Progenitor cell of endocrine pancreas (in vitro differentiated cells): ENCODE measurements around the gene ALLC. TPM values are rescaled to one million over a fixed set of nuclear protein-coding genes. Genes with fewer than 3 reads are reported as not detected.
"Not testable (repeated sequence)": the region's sequence is repeated elsewhere in the genome, so short reads cannot be mapped to it uniquely, and the experiment has no call there.

Experiments used
- DNase-seq: peaks from one replicate; pipeline ENCODE4 v3.0.0; 2021; ENCODE audit warnings: low spot score; ENCODE audit not compliant: unreplicated experiment
- H3K27ac Mint-ChIP-seq: 2 replicates; pipeline ENCODE4 v1.8.0; 2021; ENCODE audit warnings: mild to moderate bottlenecking, moderate library complexity, mixed read lengths
- H3K27me3 Mint-ChIP-seq: 2 replicates; pipeline ENCODE4 v1.8.0; 2021; ENCODE audit warnings: mixed read lengths
- H3K36me3 Mint-ChIP-seq: 2 replicates; pipeline ENCODE4 v1.8.0; 2022; ENCODE audit warnings: mixed read lengths; ENCODE audit not compliant: insufficient read depth
- H3K4me1 Mint-ChIP-seq: 2 replicates; pipeline ENCODE4 v1.8.0; 2021; ENCODE audit warnings: low read depth, mixed read lengths
- H3K4me3 Mint-ChIP-seq: 2 replicates; pipeline ENCODE4 v1.8.0; 2021; ENCODE audit warnings: low read depth, mild to moderate bottlenecking, moderate library complexity, mixed read lengths
- H3K9me3 Mint-ChIP-seq: 2 replicates; pipeline ENCODE4 v1.8.0; 2021; ENCODE audit warnings: low read depth, mixed read lengths
- CTCF ChIP-seq: fragments of 200-600 bp; sonication (generic); IDR thresholded peaks from one replicate; pipeline ENCODE4 v1.5.0; 2021; ENCODE audit warnings: antibody characterized with exemption, mild to moderate bottlenecking; ENCODE audit not compliant: unreplicated experiment
- total RNA-seq: library from RNA; stranded (reverse); gene quantifications from 2 replicates; pipeline ENCODE4 v1.2.1, GENCODE V29; 2021

ALLC gene
- total RNA-seq, 1 donor from 2014 or later: not detected

- no peaks in the 10 kb centered on the region for H3K36me3 Mint-ChIP-seq
- H3K27me3 Mint-ChIP-seq: peaks cover 19% of the 10 kb centered on the region
- no peaks in the 10 kb centered on the region for H3K4me1 Mint-ChIP-seq
- TF ChIP-seq CTCF: no peak
- DNase-seq: no peak
- H3K27ac Mint-ChIP-seq: no peak overlapping the region
- no peak overlapping the region for H3K4me3 Mint-ChIP-seq
- no peaks in the 10 kb centered on the region for H3K9me3 Mint-ChIP-seq
These were observed 24.7 kb upstream of the ALLC start for GRCh38 chr2:3633089-3633981.

- no peak overlapping the region for H3K27ac Mint-ChIP-seq
- no peak overlapping the region for H3K4me3 Mint-ChIP-seq
- H3K9me3 Mint-ChIP-seq: no peaks in the 10 kb centered on the region
- H3K36me3 Mint-ChIP-seq: no peaks in the 10 kb centered on the region
- no peaks in the 10 kb centered on the region for H3K4me1 Mint-ChIP-seq
- H3K27me3 Mint-ChIP-seq: peaks cover 22% of the 10 kb centered on the region
- TF ChIP-seq CTCF: no peak
- no peak for DNase-seq
These were observed 23.9 kb upstream of the ALLC start for GRCh38 chr2:3633982-3634595.

- no peak for TF ChIP-seq CTCF
- H3K27me3 Mint-ChIP-seq: peaks cover 24% of the 10 kb centered on the region
- no peak for DNase-seq
- H3K4me1 Mint-ChIP-seq: no peaks in the 10 kb centered on the region
- no peak overlapping the region for H3K4me3 Mint-ChIP-seq
- no peaks in the 10 kb centered on the region for H3K9me3 Mint-ChIP-seq
- H3K36me3 Mint-ChIP-seq: no peaks in the 10 kb centered on the region
- H3K27ac Mint-ChIP-seq: no peak overlapping the region
These were observed 23.3 kb upstream of the ALLC start for GRCh38 chr2:3634596-3635121.

GRCh38 chr2:3635171-3635974 lies 22.6 kb upstream of the ALLC start:
- Mint-ChIP-seq H3K9me3 (no peaks in the 10 kb centered on the region), H3K27me3 (peaks cover 24% of the 10 kb centered on the region), H3K4me3 (no peak overlapping the region), H3K27ac (no peak overlapping the region), H3K4me1 (no peaks in the 10 kb centered on the region), H3K36me3 (no peaks in the 10 kb centered on the region)
- DNase-seq: no peak
- TF ChIP-seq CTCF: no peak

GRCh38 chr2:3635975-3636327 lies 22.0 kb upstream of the ALLC start:
- not testable (repeated sequence) for H3K4me1 Mint-ChIP-seq, DNase-seq, H3K9me3 Mint-ChIP-seq, H3K27ac Mint-ChIP-seq, H3K36me3 Mint-ChIP-seq, H3K4me3 Mint-ChIP-seq
- peaks cover 24% of the 10 kb centered on the region for H3K27me3 Mint-ChIP-seq
